K562 (cell line): ENCODE measurements around the gene SARS1. TPM values are rescaled to one million over a fixed set of nuclear protein-coding genes. Genes with fewer than 3 reads are reported as not detected.

Experiments
- ARNT ChIP-seq, 2 experiments: fragments of 450-650 bp; IDR thresholded peaks; 2 replicates each; pipeline ENCODE4 v1.6.1; 2016; ENCODE audit warnings: mild to moderate bottlenecking in 1 of 2
- ATF1 ChIP-seq, 2 experiments: fragments of 450-650 bp in 1 of 2; IDR thresholded peaks; 2 replicates each; pipeline ENCODE4 v1.6.1; 2016; ENCODE audit warnings: missing compliant biosample characterization in 1 of 2, missing genetic modification characterization in 1 of 2
- CHD1 ChIP-seq: fragments of 200-600 bp; sonication (generic); IDR thresholded peaks from one replicate; pipeline ENCODE4 v1.6.1; 2012; ENCODE audit warnings: mild to moderate bottlenecking, moderate library complexity, low read length, inconsistent platforms
- CUX1 ChIP-seq: fragments of 200-800 bp; sonication (Bioruptor generic); IDR thresholded peaks from 2 replicates; pipeline ENCODE4 v1.6.1; 2016; ENCODE audit warnings: missing genetic modification characterization, missing compliant biosample characterization
- E2F6 ChIP-seq, 2 experiments: IDR thresholded peaks; 2 replicates each; pipeline ENCODE4 v1.6.1; 2011; ENCODE audit warnings: borderline replicate concordance in 1 of 2, control low read depth in 1 of 2, low read depth in 1 of 2, low read length in 1 of 2, mild to moderate bottlenecking in 1 of 2, mixed read lengths in 1 of 2, moderate library complexity in 1 of 2; ENCODE audit not compliant: insufficient read depth in 1 of 2, insufficient read length in 1 of 2, poor library complexity in 1 of 2, severe bottlenecking in 1 of 2; ENCODE audit errors: extremely low read depth in 1 of 2
- KAT8 ChIP-seq: fragments of 450-650 bp; IDR thresholded peaks from 2 replicates; pipeline ENCODE4 v1.6.1; 2016; ENCODE audit warnings: low read depth, mild to moderate bottlenecking
- MCM3 ChIP-seq: fragments of 450-650 bp; IDR thresholded peaks from 2 replicates; pipeline ENCODE4 v1.6.1; 2016
- NR2C2 ChIP-seq, 2 experiments: fragments of 200-800 bp in 1 of 2; sonication (Bioruptor generic) in 1 of 2; sonication (generic) in 1 of 2; formaldehyde crosslinking in 1 of 2; IDR thresholded peaks; 2 replicates each; pipeline versions ENCODE4 v1.6.1 to v1.8.0; 2016 to 2022; ENCODE audit warnings: mild to moderate bottlenecking in 1 of 2, missing compliant biosample characterization in 1 of 2, missing genetic modification characterization in 1 of 2, missing genetic modification reagents in 1 of 2
- PRPF4 ChIP-seq: fragments of 200-400 bp; formaldehyde crosslinking; IDR thresholded peaks from one replicate; pipeline ENCODE4 v1.6.1; 2017; ENCODE audit warnings: low read length, low read depth, mild to moderate bottlenecking; ENCODE audit not compliant: insufficient read depth, poor library complexity, severe bottlenecking
- TAL1 ChIP-seq: fragments of 450-650 bp; IDR thresholded peaks from 2 replicates; pipeline ENCODE4 v1.6.1; 2016; ENCODE audit warnings: mild to moderate bottlenecking
- TEAD2 ChIP-seq: fragments of 450-650 bp; IDR thresholded peaks from 2 replicates; pipeline ENCODE4 v1.6.1; 2016; ENCODE audit warnings: missing genetic modification characterization, control low read depth, missing compliant biosample characterization
- THRAP3 ChIP-seq: fragments of 450-650 bp; IDR thresholded peaks from 2 replicates; pipeline ENCODE4 v1.6.1; 2016; ENCODE audit warnings: mild to moderate bottlenecking, inconsistent platforms, borderline replicate concordance
- TOE1 ChIP-seq, 2 experiments: fragments of 450-650 bp in 1 of 2; sonication (generic) in 1 of 2; formaldehyde crosslinking in 1 of 2; IDR thresholded peaks; 2 replicates each; pipeline versions ENCODE4 v1.7.1 to v1.8.0; 2016 to 2022; ENCODE audit warnings: borderline replicate concordance in 2 of 2, mild to moderate bottlenecking in 2 of 2, antibody characterized with exemption in 1 of 2, inconsistent platforms in 1 of 2, low read depth in 1 of 2, missing genetic modification reagents in 1 of 2, moderate library complexity in 1 of 2
- ZBTB5 ChIP-seq: fragments of 450-650 bp; IDR thresholded peaks from 2 replicates; pipeline ENCODE4 v1.6.1; 2017; ENCODE audit warnings: antibody characterized with exemption
- polyA plus RNA-seq, 8 experiments: library from polyadenylated mRNA; depleted of rRNA in 4 of 8; stranded (reverse) in 5 of 8; unstranded in 3 of 8; fragments of >200 nt; fragmentation: Nextera tagmentation in 2 of 8; fragmentation: Illumina TruSeq in 1 of 8; extraction: Ambion mirVana in 2 of 8; extraction: Trizol in 1 of 8; gene quantifications; 2 replicates each; pipeline versions ENCODE4 v1.2.1 to v1.2.3, GENCODE V29; 2011 to 2014; ENCODE audit warnings: inconsistent platforms in 1 of 8, missing spikeins in 1 of 8
- total RNA-seq, 7 experiments: library from RNA; depleted of rRNA in 6 of 7; stranded (reverse); fragments of >200 nt in 6 of 7; fragmentation: Illumina TruSeq in 2 of 7; extraction: Trizol in 2 of 7; gene quantifications; 2 replicates each; pipeline versions ENCODE4 v1.2.1 to v1.2.3, GENCODE V29; 2011 to 2021; ENCODE audit warnings: low replicate concordance in 1 of 7
- TF ChIP-seq, protein P1 (sequence below): sonication (generic); formaldehyde crosslinking; IDR thresholded peaks from 2 replicates; pipeline ENCODE4 v1.8.0; 2022; ENCODE audit warnings: mild to moderate bottlenecking, missing genetic modification reagents

SARS1 gene
- total and polyA plus RNA-seq, 9 of the 15 experiments (the other 6 are each of a cell fraction or from before 2014, with no cell fraction given) = 221 to 623 (median 254) TPM

DNA sequence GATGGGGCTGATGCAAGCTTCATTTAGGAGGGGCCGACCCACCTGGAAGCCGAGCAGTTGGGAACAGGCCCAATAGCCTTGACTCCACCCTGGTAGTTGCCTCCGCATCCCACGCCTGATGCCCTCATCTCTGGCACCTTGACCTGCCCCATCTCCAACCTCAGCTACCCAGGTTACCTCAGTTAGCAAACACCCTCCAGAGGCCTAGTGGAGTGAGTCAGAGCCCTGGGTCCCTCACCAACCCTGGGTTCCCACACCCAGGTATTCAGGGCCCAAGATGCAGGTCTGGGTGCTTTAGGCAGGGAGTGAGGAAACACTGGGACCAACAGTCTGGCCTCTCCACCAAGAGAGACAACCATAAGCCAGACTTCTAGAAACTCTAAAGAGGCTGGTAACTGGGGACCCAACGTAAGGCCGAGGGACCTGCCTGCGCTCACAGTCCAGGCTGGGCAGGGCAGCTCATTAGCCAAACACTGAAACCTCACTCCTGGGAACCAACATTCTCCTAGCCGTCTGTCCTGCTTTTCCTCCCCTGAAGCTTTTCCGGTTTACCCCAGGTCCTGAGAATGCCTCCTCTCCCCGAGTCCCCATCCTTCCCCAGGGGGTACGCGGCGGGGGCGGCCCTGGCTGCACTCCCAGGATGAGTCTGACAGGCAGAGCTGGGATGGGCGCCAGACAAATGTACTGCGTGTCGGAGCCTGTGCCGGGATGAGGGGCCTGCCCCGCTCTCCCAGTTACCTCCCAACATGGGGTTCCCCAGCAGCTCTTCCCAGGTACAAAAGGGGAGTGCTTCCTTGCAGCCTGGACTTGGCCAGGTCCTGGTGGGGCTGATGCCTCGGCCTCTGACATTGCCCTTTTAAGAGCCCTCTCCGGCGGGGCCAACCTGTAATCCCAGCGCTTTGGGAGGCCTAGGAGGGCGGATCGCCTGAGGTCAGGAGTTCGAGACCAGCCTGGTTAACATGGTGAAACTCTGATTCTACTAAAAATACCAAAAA, 26.7 kb downstream of the SARS1 start (continued):
- no peak for TF ChIP-seq CUX1
- peak; percentile 87 for TF ChIP-seq TOE1 (IDR thresholded peaks at IDR 0.05; ENCODE audit: borderline replicate concordance)
- TF ChIP-seq TOE1 (CRISPR knock-in tag; IDR thresholded peaks at IDR 0.05; ENCODE audit: borderline replicate concordance, low read depth) = no peak; the same call in 1 of the 2 replicates
- no peak for TF ChIP-seq TEAD2
- no peak for TF ChIP-seq NR2C2 (CRISPR knock-in tag; IDR thresholded peaks at IDR 0.05)
- TF ChIP-seq NR2C2 (tag; IDR thresholded peaks at IDR 0.05) = no peak
- no peak for TF ChIP-seq ARNT (IDR thresholded peaks at IDR 0.05)
- TF ChIP-seq MCM3 = no peak
- no peak for TF ChIP-seq KAT8
- TF ChIP-seq CHD1 = no peak
- TF ChIP-seq TAL1 = no peak
- no peak for TF ChIP-seq PRPF4
- no peak for TF ChIP-seq ATF1 (CRISPR knock-in tag; IDR thresholded peaks at IDR 0.05)
- TF ChIP-seq ATF1 (tag; IDR thresholded peaks at IDR 0.05) = no peak
- no peak; the same call in 1 of the 2 replicates for TF ChIP-seq THRAP3
- TF ChIP-seq, protein P1, sequence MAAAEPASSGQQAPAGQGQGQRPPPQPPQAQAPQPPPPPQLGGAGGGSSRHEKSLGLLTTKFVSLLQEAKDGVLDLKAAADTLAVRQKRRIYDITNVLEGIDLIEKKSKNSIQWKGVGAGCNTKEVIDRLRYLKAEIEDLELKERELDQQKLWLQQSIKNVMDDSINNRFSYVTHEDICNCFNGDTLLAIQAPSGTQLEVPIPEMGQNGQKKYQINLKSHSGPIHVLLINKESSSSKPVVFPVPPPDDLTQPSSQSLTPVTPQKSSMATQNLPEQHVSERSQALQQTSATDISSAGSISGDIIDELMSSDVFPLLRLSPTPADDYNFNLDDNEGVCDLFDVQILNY = no peak
- TF ChIP-seq ZBTB5 = no peak
- TF ChIP-seq E2F6 (IDR thresholded peaks at IDR 0.05; ENCODE audit: borderline replicate concordance in 1 of 2, extremely low read depth in 1 of 2, insufficient read depth in 1 of 2, insufficient read length in 1 of 2, low read depth in 1 of 2, low read length in 1 of 2, poor library complexity in 1 of 2, severe bottlenecking in 1 of 2) = no peak
